Cortex of kidney (tissue), 1 donor: ENCODE measurements around the gene SLC15A2.
"Not testable (repeated sequence)": the region's sequence is repeated elsewhere in the genome, so short reads cannot be mapped to it uniquely, and the experiment has no call there.

Experiments
- DNase-seq: peaks from one replicate; lab custom pipeline; 2025; lab: John Stamatoyannopoulos, UW

Gene SLC15A2

GRCh38 chr3:121926380-121926779, 32.2 kb downstream of the SLC15A2 start:
- DNase-seq = no peak

GRCh38 chr3:121938141-121938855, 44.1 kb downstream of the SLC15A2 start:
- DNase-seq = not testable (repeated sequence)

DNA sequence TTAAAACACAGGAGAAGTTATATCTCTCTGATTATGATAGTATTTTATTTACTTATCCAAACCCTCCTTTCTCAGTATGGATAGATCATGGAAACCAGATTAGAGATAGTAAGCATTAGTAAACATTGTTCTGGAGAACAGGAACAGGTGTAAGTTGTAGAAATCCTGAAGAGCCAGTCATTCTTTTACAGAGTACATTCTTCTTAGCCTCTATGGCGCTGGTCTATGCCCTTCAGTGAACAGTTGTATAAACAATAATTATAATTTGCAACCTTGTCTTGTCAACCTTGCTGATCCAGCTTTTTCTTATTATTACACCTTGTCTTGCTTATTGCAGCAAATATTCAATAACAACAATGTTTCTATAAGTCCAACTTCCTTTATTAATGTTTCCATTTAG, 47.4 kb downstream of the SLC15A2 start:
- no peak for DNase-seq

- no peak for DNase-seq
These were observed 48.0 kb downstream of the SLC15A2 start for GRCh38 chr3:121942116-121942786.

DNA sequence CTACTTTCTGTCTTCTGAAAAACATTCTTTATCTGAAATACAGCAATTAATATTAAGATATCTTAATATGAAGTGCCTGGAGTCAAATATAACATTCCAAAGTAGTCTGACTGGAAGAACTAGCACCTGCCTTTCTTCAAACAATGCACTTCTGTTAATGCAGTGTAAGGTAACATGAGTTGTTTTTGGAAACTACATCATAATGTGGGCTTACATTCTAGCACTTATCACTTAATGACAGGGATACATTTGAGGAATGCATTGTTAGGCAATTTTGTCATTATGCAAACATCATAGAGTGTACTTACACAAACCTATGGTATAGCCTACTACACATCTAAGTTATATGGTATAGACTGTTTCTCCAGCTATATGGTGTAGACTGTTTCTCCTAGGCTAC, 49.2 kb downstream of the SLC15A2 start:
- DNase-seq = no peak

GRCh38 chr3:121948641-121949040, 54.4 kb downstream of the SLC15A2 start:
- DNase-seq = no peak

DNA sequence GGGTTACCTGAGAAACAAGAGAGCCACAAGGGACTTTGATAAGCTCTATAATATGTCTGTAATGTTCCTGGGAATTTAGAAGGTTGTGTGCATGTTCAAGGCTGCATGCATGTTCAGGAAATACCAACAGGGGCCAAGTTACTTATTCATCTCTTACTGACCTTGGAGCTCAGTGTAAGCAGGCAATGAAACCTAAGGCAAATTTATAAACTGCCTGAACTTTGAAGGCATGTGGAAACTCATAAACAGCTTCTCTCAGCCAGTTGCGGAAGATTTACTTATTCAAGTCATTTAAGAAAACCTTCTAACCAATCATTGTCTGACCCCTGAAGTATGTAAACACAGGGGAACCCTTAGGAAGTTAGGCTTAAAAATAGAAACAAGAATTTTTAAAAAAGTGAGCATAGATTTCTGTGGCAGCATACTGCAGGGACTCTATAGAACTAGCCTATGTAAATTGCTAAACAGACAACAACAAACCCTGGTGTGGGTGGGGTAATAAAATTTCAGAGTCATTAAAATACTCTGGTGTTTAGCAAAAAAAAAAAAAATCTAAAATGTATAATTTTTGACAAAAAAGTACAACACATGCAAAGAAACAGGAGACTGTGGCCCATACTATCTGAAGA, 57.2 kb downstream of the SLC15A2 start:
- DNase-seq = no peak

DNA sequence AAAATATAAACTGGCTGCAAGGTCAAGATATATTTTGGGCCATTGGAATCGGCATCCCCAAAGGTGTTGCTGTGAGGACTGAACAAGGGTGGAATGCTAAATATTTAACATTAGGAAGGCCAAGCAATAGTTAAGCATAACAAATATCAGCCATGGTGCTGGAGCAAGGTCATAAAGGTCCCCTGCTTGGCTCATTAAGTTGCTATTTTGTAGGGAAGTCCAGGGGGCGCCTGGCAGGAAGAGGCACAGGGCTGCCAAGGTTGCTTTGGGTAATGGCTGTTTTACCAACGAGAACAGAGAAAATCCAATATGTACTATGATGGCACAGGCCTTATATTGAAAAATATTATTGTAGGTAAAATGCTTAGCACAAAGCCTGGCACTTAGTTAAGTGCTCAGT, 62.2 kb downstream of the SLC15A2 start:
- DNase-seq = no peak

DNA sequence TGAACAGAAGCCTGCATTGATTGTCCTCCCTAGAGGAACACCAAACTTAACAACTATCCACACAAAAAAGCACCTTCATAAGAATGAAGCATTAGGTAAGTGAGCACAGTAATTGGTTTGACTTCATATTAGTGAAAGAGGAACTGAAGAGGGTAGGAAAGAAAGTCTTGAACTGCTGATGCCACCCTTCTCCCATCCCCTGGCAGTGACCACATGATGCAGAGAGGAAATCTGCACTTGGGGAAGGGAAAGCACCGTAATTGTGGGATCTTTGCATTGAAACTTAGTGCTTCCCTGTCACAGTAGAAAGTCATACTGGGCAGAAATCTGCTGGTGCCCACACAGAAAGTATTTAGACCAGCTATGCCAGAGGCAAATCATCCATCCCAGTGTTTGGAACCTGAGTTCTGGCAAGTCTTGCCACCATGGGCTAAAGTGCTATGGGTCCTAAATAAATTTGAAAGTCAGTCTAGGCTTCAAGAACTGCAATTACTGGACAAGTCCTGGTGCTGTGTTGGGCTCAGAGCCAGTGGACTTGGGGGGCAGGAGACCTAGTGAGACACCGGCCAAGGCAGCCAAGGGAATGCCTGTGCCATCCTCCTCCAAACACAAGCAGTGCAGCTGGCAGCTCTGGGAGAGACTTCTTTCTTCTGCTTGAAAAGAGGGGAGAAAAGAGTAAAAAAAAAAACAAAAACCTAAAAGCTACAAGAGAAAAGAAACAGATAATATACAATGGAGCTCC, 63.6 kb downstream of the SLC15A2 start:
- no peak for DNase-seq

- no peak for DNase-seq
These were observed 64.6 kb downstream of the SLC15A2 start for GRCh38 chr3:121958801-121959200.

DNA sequence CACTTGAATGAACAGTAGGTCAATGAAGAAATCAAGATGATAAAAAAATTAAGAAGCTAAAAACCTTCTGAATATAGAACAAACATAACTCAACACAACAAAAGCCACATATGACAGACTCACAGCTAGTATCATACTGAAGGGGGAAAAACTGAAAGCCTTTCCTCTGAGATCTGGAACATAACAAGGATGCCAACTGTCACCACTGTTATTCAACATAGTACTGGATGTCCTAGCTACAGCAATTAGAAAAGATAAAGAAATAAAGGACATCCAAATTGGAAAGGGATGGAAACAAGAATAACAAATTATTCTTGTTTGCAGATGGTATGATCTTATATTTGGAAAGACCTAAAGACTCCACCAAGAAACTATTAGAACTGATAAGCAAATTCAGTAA, 67.1 kb downstream of the SLC15A2 start:
- DNase-seq = no peak

DNA sequence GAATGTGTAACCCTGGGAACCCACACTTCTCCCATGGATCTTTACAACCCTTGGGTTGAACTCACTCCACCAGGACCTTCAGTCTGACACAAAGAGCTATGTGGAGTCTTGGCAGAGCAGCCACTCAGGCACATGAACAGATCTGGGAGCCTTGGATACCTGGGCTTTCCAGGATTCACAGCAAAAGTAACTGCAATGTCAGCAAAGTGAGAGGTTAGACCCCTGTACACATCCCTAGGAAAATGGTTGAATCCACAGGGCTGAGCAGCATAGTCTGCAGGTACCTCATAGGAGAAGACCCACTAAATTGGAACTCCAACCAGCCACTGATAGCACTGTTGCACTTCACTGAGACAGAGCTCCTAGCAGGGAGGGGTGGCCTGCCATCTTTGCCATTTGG, 68.2 kb downstream of the SLC15A2 start:
- DNase-seq = no peak

- DNase-seq = no peak
These were observed 69.4 kb downstream of the SLC15A2 start for GRCh38 chr3:121963608-121964007.

DNA sequence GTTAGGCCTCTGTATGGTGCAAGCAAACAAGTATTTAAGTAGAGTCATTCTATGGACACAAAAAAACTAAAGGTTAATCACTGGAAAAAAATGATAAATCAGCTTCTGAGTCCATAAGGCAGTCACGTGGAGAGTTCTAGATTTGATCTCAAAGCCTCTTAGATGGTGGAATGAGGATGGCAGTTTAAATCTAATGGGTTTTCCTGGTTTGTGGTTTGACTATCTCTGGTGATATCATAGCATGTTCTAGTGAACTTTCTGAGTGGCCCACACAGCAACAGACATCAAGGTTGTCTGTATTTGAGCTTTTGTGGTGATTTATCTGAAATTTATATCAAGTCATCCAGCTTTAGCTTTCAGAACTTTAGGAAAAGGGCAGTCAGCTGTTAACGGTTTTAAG, 75.4 kb downstream of the SLC15A2 start:
- no peak for DNase-seq

- DNase-seq = no peak
These were observed 75.8 kb downstream of the SLC15A2 start for GRCh38 chr3:121970047-121970446.

- no peak for DNase-seq
These were observed 80.5 kb downstream of the SLC15A2 start for GRCh38 chr3:121974601-121975111.

DNA sequence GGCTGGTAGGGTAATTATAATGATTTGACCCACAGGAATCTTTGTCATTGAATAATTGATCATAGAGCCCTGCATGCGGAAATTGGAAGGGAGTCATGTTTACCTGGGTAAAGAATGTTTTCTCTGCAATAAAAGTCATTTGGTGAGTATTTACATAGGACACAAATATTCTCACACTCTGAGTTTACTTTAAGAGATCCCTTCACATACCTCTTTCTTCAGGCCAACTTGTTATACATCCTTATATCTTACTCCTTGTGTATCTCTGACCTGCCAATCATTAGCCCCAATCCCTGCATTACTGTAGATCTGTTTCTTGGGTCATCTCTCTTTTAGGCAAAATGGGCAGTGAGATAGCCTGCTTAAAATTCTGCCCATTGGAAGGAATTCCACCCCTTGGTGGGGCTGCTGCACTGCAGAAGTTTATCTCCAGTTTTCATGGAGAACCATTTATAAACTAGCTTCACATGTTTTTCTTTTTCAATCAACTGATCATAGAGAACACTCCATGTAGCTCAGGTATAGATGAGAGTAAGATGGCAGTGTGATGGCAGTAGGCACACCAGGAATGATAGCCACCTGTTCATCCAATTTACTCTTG, 81.6 kb downstream of the SLC15A2 start:
- no peak for DNase-seq

DNA sequence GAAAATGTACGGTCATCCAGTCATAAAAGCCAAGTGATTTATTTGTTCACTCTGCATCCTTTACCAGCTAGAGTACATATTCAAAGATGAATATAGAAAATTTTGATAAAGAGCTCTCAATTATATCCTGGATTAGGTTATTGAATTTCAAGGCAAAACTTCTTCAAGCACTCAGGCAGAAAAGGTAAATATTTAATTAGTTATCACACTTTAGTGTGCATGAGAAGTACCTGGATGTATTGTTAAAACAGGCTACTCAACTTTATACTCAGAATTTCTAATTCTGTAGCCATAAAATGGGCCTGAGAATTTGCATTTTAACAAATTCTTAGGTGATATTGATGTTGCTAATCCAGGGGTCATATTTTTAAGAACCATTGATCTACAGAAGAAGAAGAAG, 82.5 kb downstream of the SLC15A2 start:
- no peak for DNase-seq

- no peak for DNase-seq
These were observed 85.0 kb downstream of the SLC15A2 start for GRCh38 chr3:121979246-121979645.

GRCh38 chr3:121979734-121980449, 85.7 kb downstream of the SLC15A2 start:
- DNase-seq = no peak

DNA sequence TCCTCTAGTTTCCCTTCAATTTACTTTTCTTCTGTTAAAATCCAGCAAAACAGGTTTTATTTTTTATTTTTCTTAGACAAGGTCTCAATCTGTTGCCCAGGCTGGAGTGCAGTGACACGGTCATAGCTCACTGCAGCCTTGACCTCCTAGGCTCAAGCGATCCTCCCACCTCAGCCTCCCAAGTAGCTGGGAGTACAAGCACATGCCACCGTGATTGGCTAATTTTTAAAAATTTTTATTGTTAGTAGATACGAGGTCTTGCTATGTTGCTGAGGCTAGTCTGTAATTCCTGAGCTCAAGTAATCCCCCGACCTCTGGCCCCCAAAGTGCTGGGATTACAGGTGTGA, 86.2 kb downstream of the SLC15A2 start:
- no peak for DNase-seq
